ENCODE results near the gene INPP5B.

DNA sequence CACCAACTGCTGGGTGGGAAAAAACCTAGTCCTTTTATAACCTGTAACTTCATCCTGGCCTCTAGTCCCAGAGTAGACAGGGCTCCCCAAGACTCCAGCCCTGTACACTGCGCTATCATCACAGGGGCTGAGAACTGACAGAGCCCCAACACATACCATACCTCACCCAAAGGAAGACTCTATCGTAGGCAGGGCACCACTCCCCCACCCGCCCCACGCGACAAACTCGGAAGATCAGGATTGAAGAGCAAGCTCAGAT lies 15.8 kb downstream of the INPP5B start:
- TF ChIP-seq POLR2AphosphoS5 (IDR thresholded peaks at IDR 0.05; ENCODE audit: low read depth, low read length): no peak
- no peak for TF ChIP-seq SIN3A (IDR thresholded peaks at IDR 0.05; ENCODE audit: borderline replicate concordance, insufficient read depth, low read length)
